H9 (cell line): Measurements from ENCODE around the gene DMXL2. TPM values are rescaled to one million over a fixed set of nuclear protein-coding genes. Genes with fewer than 3 reads are reported as not detected.

Experiments used
- DNase-seq: peaks from one replicate; pipeline ENCODE4 v3.0.0-alpha.2; 2017
- H2AFZ ChIP-seq: one replicate; pipeline ENCODE4 v1.6.1; 2013; ENCODE audit warnings: mild to moderate bottlenecking, low read length, control low read depth, moderate library complexity
- H2AK5ac ChIP-seq: 2 replicates; pipeline ENCODE4 v1.6.1; 2013; ENCODE audit warnings: low read length, control low read depth, mixed read lengths; ENCODE audit not compliant: insufficient read length
- H2BK120ac ChIP-seq: one replicate; pipeline ENCODE4 v1.6.1; 2013; ENCODE audit warnings: low read depth, mild to moderate bottlenecking, low read length, control low read depth, inconsistent platforms; ENCODE audit not compliant: poor library complexity, severe bottlenecking
- H2BK12ac ChIP-seq: 2 replicates; pipeline ENCODE4 v1.6.1; 2013; ENCODE audit warnings: low read length, control low read depth, mixed read lengths, low read depth; ENCODE audit not compliant: insufficient read length
- H2BK15ac ChIP-seq: 2 replicates; pipeline ENCODE4 v1.6.1; 2013; ENCODE audit warnings: low read depth, low read length, control low read depth
- H2BK20ac ChIP-seq: one replicate; pipeline ENCODE4 v1.6.1; 2013; ENCODE audit warnings: low read depth, mild to moderate bottlenecking, low read length, control low read depth, inconsistent platforms; ENCODE audit not compliant: poor library complexity, severe bottlenecking
- H2BK5ac ChIP-seq: 2 replicates; pipeline ENCODE4 v1.6.1; 2013; ENCODE audit warnings: low read length, control low read depth, mixed read lengths; ENCODE audit not compliant: insufficient read length
- H3K14ac ChIP-seq: 2 replicates; pipeline ENCODE4 v1.6.1; 2013; ENCODE audit warnings: low read length, control low read depth; ENCODE audit not compliant: insufficient read depth
- H3K18ac ChIP-seq: 2 replicates; pipeline ENCODE4 v1.6.1; 2013; ENCODE audit warnings: low read depth, mild to moderate bottlenecking, mixed read lengths, low read length, control low read depth; ENCODE audit not compliant: insufficient read length
- H3K23ac ChIP-seq: 2 replicates; pipeline ENCODE4 v1.6.1; 2013; ENCODE audit warnings: low read length, control low read depth, mixed read lengths, low read depth; ENCODE audit not compliant: insufficient read length
- H3K23me2 ChIP-seq: 2 replicates; pipeline ENCODE4 v1.6.1; 2013; ENCODE audit warnings: low read depth, mild to moderate bottlenecking, mixed read lengths, low read length, control low read depth; ENCODE audit not compliant: insufficient read length, poor library complexity, severe bottlenecking
- H3K27ac ChIP-seq: 2 replicates; pipeline ENCODE4 v1.5.1; 2013; ENCODE audit warnings: low read length, control low read depth, mixed read lengths, low read depth; ENCODE audit not compliant: insufficient read length
- H3K27me3 ChIP-seq: 2 replicates; pipeline ENCODE4 v1.6.1; 2013; ENCODE audit warnings: low read length, control low read depth, inconsistent platforms; ENCODE audit not compliant: insufficient read depth
- H3K4ac ChIP-seq: 2 replicates; pipeline ENCODE4 v1.6.1; 2013; ENCODE audit warnings: low read depth, mild to moderate bottlenecking, control low read depth, inconsistent platforms, low read length, moderate library complexity
- H3K4me1 ChIP-seq: 2 replicates; pipeline ENCODE4 v1.6.1; 2013; ENCODE audit warnings: low read length, control low read depth, inconsistent platforms; ENCODE audit not compliant: insufficient read depth
- H3K4me2 ChIP-seq: 2 replicates; pipeline ENCODE4 v1.6.1; 2013; ENCODE audit warnings: low read length, control low read depth, mixed read lengths; ENCODE audit not compliant: insufficient read length, insufficient read depth
- H3K56ac ChIP-seq: 2 replicates; pipeline ENCODE4 v1.6.1; 2013; ENCODE audit warnings: low read depth, mild to moderate bottlenecking, mixed read lengths, low read length, control low read depth; ENCODE audit not compliant: insufficient read length
- H3K79me1 ChIP-seq: 2 replicates; pipeline ENCODE4 v1.6.1; 2013; ENCODE audit warnings: low read depth, mild to moderate bottlenecking, moderate library complexity, low read length, control low read depth, inconsistent platforms; ENCODE audit not compliant: insufficient read depth, poor library complexity, severe bottlenecking
- H3K79me2 ChIP-seq: 2 replicates; pipeline ENCODE4 v1.6.1; 2013; ENCODE audit warnings: low read length, control low read depth, inconsistent platforms; ENCODE audit not compliant: insufficient read depth
- H3K9ac ChIP-seq: 2 replicates; pipeline ENCODE4 v1.6.1; 2013; ENCODE audit warnings: low read length, control low read depth, mixed read lengths; ENCODE audit not compliant: insufficient read length; ENCODE audit errors: extremely low read depth
- H3K9me3 ChIP-seq: one replicate; pipeline ENCODE4 v1.6.1; 2013; ENCODE audit warnings: low read depth, low read length, inconsistent platforms; ENCODE audit not compliant: control insufficient read depth
- H3T11ph ChIP-seq: one replicate; pipeline ENCODE4 v1.6.1; 2013; ENCODE audit warnings: mild to moderate bottlenecking, low read length, control low read depth, inconsistent platforms
- H4K20me1 ChIP-seq: one replicate; pipeline ENCODE4 v1.6.1; 2013; ENCODE audit not compliant: control insufficient read depth, insufficient read length, insufficient read depth
- H4K5ac ChIP-seq: 2 replicates; pipeline ENCODE4 v1.6.1; 2013; ENCODE audit warnings: low read depth, mild to moderate bottlenecking, mixed read lengths, low read length, control low read depth; ENCODE audit not compliant: insufficient read length
- H4K8ac ChIP-seq: replicated peaks from 2 replicates; pipeline ENCODE4 v1.6.1; 2013; ENCODE audit warnings: low read length, control low read depth, mixed read lengths, low read depth; ENCODE audit not compliant: insufficient read length
- H4K91ac ChIP-seq: 2 replicates; pipeline ENCODE4 v1.6.1; 2013; ENCODE audit warnings: low read depth, mild to moderate bottlenecking, moderate library complexity, mixed read lengths, low read length, control low read depth; ENCODE audit not compliant: insufficient read length
- H3K27ac Mint-ChIP-seq, 3 experiments: 2 replicates in 2 of 3; 3 replicates in 1 of 3; pipeline ENCODE4 v1.8.0; 2020 to 2021; ENCODE audit warnings: mixed read lengths in 3 of 3, mild to moderate bottlenecking in 1 of 3, moderate library complexity in 1 of 3
- H3K27me3 Mint-ChIP-seq: 2 replicates; pipeline ENCODE4 v1.8.0; 2021; ENCODE audit warnings: low read depth, mild to moderate bottlenecking, moderate library complexity, mixed read lengths
- H3K36me3 Mint-ChIP-seq, 3 experiments: 2 replicates in 2 of 3; 3 replicates in 1 of 3; pipeline ENCODE4 v1.8.0; 2020 to 2021; ENCODE audit warnings: low read depth in 3 of 3, mixed read lengths in 3 of 3; ENCODE audit not compliant: insufficient read depth in 1 of 3
- H3K4me1 Mint-ChIP-seq, 2 experiments: 2 replicates each; pipeline ENCODE4 v1.8.0; 2020; ENCODE audit warnings: mixed read lengths in 2 of 2
- H3K4me3 Mint-ChIP-seq, 2 experiments: 2 replicates in 1 of 2; 3 replicates in 1 of 2; pipeline ENCODE4 v1.8.0; 2020 to 2021; ENCODE audit warnings: mild to moderate bottlenecking in 2 of 2, mixed read lengths in 2 of 2, moderate library complexity in 1 of 2
- H3K9me3 Mint-ChIP-seq, 2 experiments: 2 replicates in 1 of 2; 3 replicates in 1 of 2; pipeline ENCODE4 v1.8.0; 2020; ENCODE audit warnings: mild to moderate bottlenecking in 2 of 2, mixed read lengths in 2 of 2, moderate library complexity in 1 of 2
- CTCF ChIP-seq: fragments of 200-600 bp; sonication (generic); conservative IDR thresholded peaks from 3 replicates; pipeline ENCODE4 v1.8.0; 2021; ENCODE audit warnings: antibody characterized with exemption, mild to moderate bottlenecking
- WGBS: extraction: QIAGEN DNeasy Blood & Tissue Kit; methylation state at CpG from one replicate; pipeline ENCODE4 v1.1.7; 2013; ENCODE audit warnings: missing lambda C conversion rate, low lambda C conversion rate, mixed read lengths; ENCODE audit not compliant: insufficient read length; ENCODE audit errors: extremely low coverage; 5-methylcytosine and 5-hydroxymethylcytosine counted together
- total RNA-seq: library from RNA; stranded (reverse); gene quantifications from 2 replicates; pipeline ENCODE4 v1.2.1, GENCODE V29; 2021

The DMXL2 gene
- total RNA-seq, 1 experiment from 2014 or later, result 13.9 TPM

- no peak for TF ChIP-seq CTCF
- Histone ChIP-seq H3T11ph (no peak overlapping the region), H4K91ac (no peak overlapping the region), H3K18ac (no peak overlapping the region), H4K8ac (no peak overlapping the region), H4K5ac (no peak overlapping the region), H3K23ac (no peak overlapping the region), H2BK15ac (no peak overlapping the region), H3K4me1 (no peaks in the 10 kb centered on the region; the same call in 1 of the 2 replicates), H4K20me1 (no peaks in the 10 kb centered on the region), H3K23me2 (peaks cover 10% of the 10 kb centered on the region), H3K27ac (no peak overlapping the region), H2BK20ac (no peak overlapping the region), H3K79me2 (no peaks in the 10 kb centered on the region), H3K4ac (no peak overlapping the region), H2AK5ac (no peak overlapping the region), H3K14ac (no peak overlapping the region), H3K9me3 (no peaks in the 10 kb centered on the region), H3K27me3 (peaks cover 2% of the 10 kb centered on the region; the same call in 1 of the 2 replicates), H2BK12ac (no peak overlapping the region), H2BK120ac (no peak overlapping the region), H2BK5ac (no peak overlapping the region), H3K4me2 (peak overlapping the region; percentile 64), H3K79me1 (no peaks in the 10 kb centered on the region), H2AFZ (no peak overlapping the region), H3K9ac (no peak overlapping the region), H3K56ac (no peak overlapping the region)
- Mint-ChIP-seq H3K4me1 (peaks cover 17 to 24% of the 10 kb centered on the region in 2 experiments), H3K27me3 (peaks cover 34% of the 10 kb centered on the region), H3K36me3 (no peaks in the 10 kb centered on the region), H3K4me3 (peak overlapping the region in 1 of 2 experiments; percentile 95; a peak in 3 of 5 replicates), H3K27ac (no peak overlapping the region), H3K9me3 (no peaks in the 10 kb centered on the region)
- no CpG with 5 or more reads among the region's 4 CpGs for WGBS
- no peak for DNase-seq
These were observed 1.5 kb upstream of the DMXL2 start for GRCh38 chr15:51624022-51624421.
